BLaER1 (cell line): ENCODE measurements around the gene ZNRD2.

Source experiments
- H3K27ac ChIP-seq: shearing (Covaris generic); formaldehyde crosslinking; 2 replicates; pipeline ENCODE4 v1.8.1; 2022
- H3K27me3 ChIP-seq: shearing (Covaris generic); formaldehyde crosslinking; 2 replicates; pipeline ENCODE4 v1.8.1; 2022
- H3K36me3 ChIP-seq: shearing (Covaris generic); formaldehyde crosslinking; 2 replicates; pipeline ENCODE4 v1.8.1; 2022
- H3K4me1 ChIP-seq: shearing (Covaris generic); formaldehyde crosslinking; 2 replicates; pipeline ENCODE4 v1.8.1; 2022
- H3K4me2 ChIP-seq: shearing (Covaris generic); formaldehyde crosslinking; 2 replicates; pipeline ENCODE4 v1.8.1; 2022
- H3K4me3 ChIP-seq: shearing (Covaris generic); formaldehyde crosslinking; 2 replicates; pipeline ENCODE4 v1.8.1; 2022
- H3K9ac ChIP-seq: shearing (Covaris generic); formaldehyde crosslinking; 2 replicates; pipeline ENCODE4 v1.8.1; 2022
- H3K9me3 ChIP-seq: shearing (Covaris generic); formaldehyde crosslinking; 2 replicates; pipeline ENCODE4 v1.8.1; 2022
- H4K20me1 ChIP-seq: shearing (Covaris generic); formaldehyde crosslinking; 2 replicates; pipeline ENCODE4 v1.8.1; 2022
- Cebpa-rat ChIP-seq: shearing (Covaris generic); IDR thresholded peaks from 2 replicates; pipeline ENCODE4 v1.8.1; 2022

The ZNRD2 gene

GRCh38 chr11:65538232-65538914, 31.9 kb upstream of the ZNRD2 start:
- H4K20me1 ChIP-seq = peaks cover 40% of the 10 kb centered on the region
- H3K27me3 ChIP-seq = no peaks in the 10 kb centered on the region
- peak overlapping the region; percentile 20; the same call in 1 of the 2 replicates for H3K27ac ChIP-seq
- H3K4me1 ChIP-seq = peaks cover 56% of the 10 kb centered on the region
- no peaks in the 10 kb centered on the region for H3K9me3 ChIP-seq
- H3K4me2 ChIP-seq = peak overlapping the region; percentile 42
- peaks cover 53% of the 10 kb centered on the region for H3K36me3 ChIP-seq
- H3K4me3 ChIP-seq = no peak overlapping the region
- H3K9ac ChIP-seq = no peak overlapping the region
- TF ChIP-seq Cebpa-rat = no peak

- peak overlapping the region; percentile 70 for H3K4me3 ChIP-seq
- H3K9ac ChIP-seq = peak overlapping the region; percentile 80
- TF ChIP-seq Cebpa-rat = no peak
- H3K4me1 ChIP-seq = peaks cover 63% of the 10 kb centered on the region
- peak overlapping the region; percentile 100 for H3K4me2 ChIP-seq
- no peaks in the 10 kb centered on the region for H3K9me3 ChIP-seq
- peaks cover 40% of the 10 kb centered on the region for H4K20me1 ChIP-seq
- peaks cover 45% of the 10 kb centered on the region for H3K36me3 ChIP-seq
- peak overlapping the region; percentile 89 for H3K27ac ChIP-seq
- H3K27me3 ChIP-seq = no peaks in the 10 kb centered on the region
Observed at GRCh38 chr11:65538915-65539743, 31.1 kb upstream of the ZNRD2 start.

- peak overlapping the region; percentile 80 for H3K9ac ChIP-seq
- no peaks in the 10 kb centered on the region for H3K27me3 ChIP-seq
- peak overlapping the region; percentile 89 for H3K27ac ChIP-seq
- peaks cover 40% of the 10 kb centered on the region for H4K20me1 ChIP-seq
- TF ChIP-seq Cebpa-rat = no peak
- peaks cover 70% of the 10 kb centered on the region for H3K4me1 ChIP-seq
- H3K4me2 ChIP-seq = peak overlapping the region; percentile 100
- H3K4me3 ChIP-seq = peak overlapping the region; percentile 70
- no peaks in the 10 kb centered on the region for H3K9me3 ChIP-seq
- peaks cover 41% of the 10 kb centered on the region for H3K36me3 ChIP-seq
Observed at GRCh38 chr11:65539744-65540289, 30.5 kb upstream of the ZNRD2 start.

- Histone ChIP-seq H3K27ac (peak overlapping the region; percentile 89), H3K36me3 (peaks cover 34% of the 10 kb centered on the region), H3K4me3 (peak overlapping the region; percentile 70), H3K9ac (peak overlapping the region; percentile 80), H4K20me1 (peaks cover 38% of the 10 kb centered on the region), H3K9me3 (no peaks in the 10 kb centered on the region), H3K4me2 (peak overlapping the region; percentile 100), H3K27me3 (no peaks in the 10 kb centered on the region), H3K4me1 (peaks cover 77% of the 10 kb centered on the region)
- TF ChIP-seq Cebpa-rat = no peak
Observed at GRCh38 chr11:65540290-65541092, 29.8 kb upstream of the ZNRD2 start.

- no peaks in the 10 kb centered on the region for H3K27me3 ChIP-seq
- H3K4me2 ChIP-seq = peak overlapping the region; percentile 100
- peaks cover 86% of the 10 kb centered on the region for H3K4me1 ChIP-seq
- no peaks in the 10 kb centered on the region for H3K9me3 ChIP-seq
- H3K4me3 ChIP-seq = peak overlapping the region; percentile 70
- H3K36me3 ChIP-seq = peaks cover 26% of the 10 kb centered on the region
- no peak for TF ChIP-seq Cebpa-rat
- peak overlapping the region; percentile 59 for H3K9ac ChIP-seq
- H3K27ac ChIP-seq = peak overlapping the region; percentile 74
- H4K20me1 ChIP-seq = peaks cover 29% of the 10 kb centered on the region
Observed at GRCh38 chr11:65541093-65541982, 28.9 kb upstream of the ZNRD2 start.

- no peak for TF ChIP-seq Cebpa-rat
- Histone ChIP-seq H3K27ac (no peak overlapping the region), H3K4me3 (no peak overlapping the region), H3K9me3 (no peaks in the 10 kb centered on the region), H3K36me3 (peaks cover 12% of the 10 kb centered on the region), H3K27me3 (no peaks in the 10 kb centered on the region), H4K20me1 (peaks cover 23% of the 10 kb centered on the region), H3K4me1 (peaks cover 89% of the 10 kb centered on the region), H3K9ac (no peak overlapping the region), H3K4me2 (0 out of 2 replicates have a peak overlapping the region, but pooled peaks have one; percentile 3)
Observed at GRCh38 chr11:65542738-65543390, 27.4 kb upstream of the ZNRD2 start.

GRCh38 chr11:65545853-65546216, 24.4 kb upstream of the ZNRD2 start:
- Histone ChIP-seq H4K20me1 (peaks cover 6% of the 10 kb centered on the region; the same call in 1 of the 2 replicates), H3K4me2 (peak overlapping the region; percentile 95), H3K4me3 (no peak overlapping the region), H3K27ac (peak overlapping the region; percentile 88), H3K36me3 (peaks cover 23% of the 10 kb centered on the region; the same call in 1 of the 2 replicates), H3K9me3 (no peaks in the 10 kb centered on the region), H3K4me1 (peaks cover 96% of the 10 kb centered on the region), H3K27me3 (no peaks in the 10 kb centered on the region), H3K9ac (peak overlapping the region; percentile 51)
- no peak for TF ChIP-seq Cebpa-rat

GRCh38 chr11:65546217-65546958, 23.9 kb upstream of the ZNRD2 start:
- Histone ChIP-seq H3K9me3 (no peaks in the 10 kb centered on the region), H3K27me3 (no peaks in the 10 kb centered on the region), H4K20me1 (peaks cover 6% of the 10 kb centered on the region; the same call in 1 of the 2 replicates), H3K4me3 (peak overlapping the region; percentile 55), H3K27ac (peak overlapping the region; percentile 88), H3K36me3 (peaks cover 29% of the 10 kb centered on the region; the same call in 1 of the 2 replicates), H3K4me1 (peaks cover 96% of the 10 kb centered on the region), H3K9ac (peak overlapping the region; percentile 77), H3K4me2 (peak overlapping the region; percentile 95)
- TF ChIP-seq Cebpa-rat = no peak
